Naive thymus-derived CD8-positive, alpha-beta T cell (primary cell): ENCODE results near the gene UMAD1. TPM values are rescaled to one million over a fixed set of nuclear protein-coding genes. Genes with fewer than 3 reads are reported as not detected.
A peak's percentile ranks its signal among the peaks of the same experiment; 100 is the strongest.

Experiments
- ATAC-seq, 2 donors: fragments of 150-1000 bp; cut with Tn5 transposase in 1 of 2; sonication (Bioruptor Pico), chemical (Tn5 transposase) in 1 of 2; 1 replicate in 1 of 2; 2 replicates in 1 of 2; pipeline ENCODE4 v1.10.0; 2021; ENCODE audit warnings: mild to moderate bottlenecking in 2 of 2, moderate library complexity in 2 of 2
- POLR2A ChIA-PET: fragments of 350-600 bp; sonication (Branson Sonifier 250); formaldehyde crosslinking; loops from one replicate; lab custom pipeline; 2021; ENCODE audit warnings: antibody characterized with exemption; lab: Charles Lee
- DNase-seq, 10 donors: peaks; one replicate each; pipeline versions ENCODE4 v3.0.0 to v3.0.0-alpha.2; 2020 to 2022
- H3K27ac Mint-ChIP-seq, 10 donors: one replicate each; pipeline ENCODE4 v1.8.0; 2020 to 2022; ENCODE audit warnings: mild to moderate bottlenecking in 10 of 10, mixed read lengths in 10 of 10, moderate library complexity in 4 of 10, inconsistent platforms in 1 of 10
- H3K27me3 Mint-ChIP-seq, 5 donors: one replicate each; pipeline ENCODE4 v1.8.0; 2021 to 2022; ENCODE audit warnings: mixed read lengths in 5 of 5
- H3K36me3 Mint-ChIP-seq, 3 donors: one replicate each; pipeline ENCODE4 v1.8.0; 2020 to 2022; ENCODE audit warnings: mixed read lengths in 3 of 3, mild to moderate bottlenecking in 2 of 3, inconsistent platforms in 1 of 3
- H3K4me1 Mint-ChIP-seq, 4 donors: one replicate each; pipeline ENCODE4 v1.8.0; 2021 to 2022; ENCODE audit warnings: mixed read lengths in 4 of 4
- H3K4me3 Mint-ChIP-seq, 10 donors: one replicate each; pipeline ENCODE4 v1.8.0; 2020 to 2022; ENCODE audit warnings: mild to moderate bottlenecking in 10 of 10, mixed read lengths in 10 of 10, moderate library complexity in 6 of 10, inconsistent platforms in 1 of 10
- H3K9me3 Mint-ChIP-seq, 9 donors: one replicate each; pipeline ENCODE4 v1.8.0; 2020 to 2022; ENCODE audit warnings: mixed read lengths in 9 of 9, mild to moderate bottlenecking in 3 of 9, inconsistent platforms in 1 of 9, moderate library complexity in 1 of 9
- polyA plus RNA-seq, 3 donors: library from polyadenylated mRNA; unstranded; fragments of 300-500 nt; fragmentation: Illumina TruSeq; gene quantifications; one replicate each; pipeline ENCODE4 v1.2.3, GENCODE V29; 2021
- total RNA-seq, 8 experiments: library from RNA in 2 of 8; stranded (reverse) in 2 of 8; gene quantifications; one replicate each; pipeline ENCODE4 v1.2.3 and lab custom pipeline; 2021 to 2026

UMAD1 gene
- total and polyA plus RNA-seq, 5 experiments from 2014 or later, result 18.4 to 35.5 (median 25.9) TPM

DNA sequence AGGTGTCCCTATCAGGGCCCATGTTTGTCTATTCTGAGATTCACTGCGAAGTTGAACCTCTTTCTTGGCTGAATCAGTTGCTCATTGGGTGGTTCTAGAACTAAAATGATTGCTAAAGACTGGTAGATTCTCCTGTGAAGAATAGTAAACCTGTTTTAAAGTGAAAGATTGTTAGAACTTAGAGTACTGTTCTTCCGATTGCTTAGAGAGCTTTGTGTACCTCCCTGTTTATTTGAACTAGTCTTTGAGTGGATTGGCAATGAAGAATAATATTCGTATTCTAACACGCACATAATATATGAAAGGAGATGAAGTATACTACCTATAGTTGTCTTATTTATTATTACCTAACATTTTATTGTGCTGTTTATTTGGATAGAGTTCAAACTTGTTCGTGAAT lies 202.7 kb downstream of the UMAD1 start:
- H3K27me3 Mint-ChIP-seq, result no peaks in the 10 kb centered on the region
- POLR2A ChIA-PET, result no interaction called here
- H3K27ac Mint-ChIP-seq, result no peak overlapping the region
- H3K4me1 Mint-ChIP-seq, result peaks cover 8 to 10% (median 10%) of the 10 kb centered on the region in 4 donors
- no peak overlapping the region for H3K4me3 Mint-ChIP-seq
- H3K9me3 Mint-ChIP-seq, result peaks cover 0 to 1% (median 0%) of the 10 kb centered on the region in 9 donors
- peaks cover 0 to 18% (median 13%) of the 10 kb centered on the region in 3 donors for H3K36me3 Mint-ChIP-seq
- DNase-seq (no peak), ATAC-seq (no peak)

DNA sequence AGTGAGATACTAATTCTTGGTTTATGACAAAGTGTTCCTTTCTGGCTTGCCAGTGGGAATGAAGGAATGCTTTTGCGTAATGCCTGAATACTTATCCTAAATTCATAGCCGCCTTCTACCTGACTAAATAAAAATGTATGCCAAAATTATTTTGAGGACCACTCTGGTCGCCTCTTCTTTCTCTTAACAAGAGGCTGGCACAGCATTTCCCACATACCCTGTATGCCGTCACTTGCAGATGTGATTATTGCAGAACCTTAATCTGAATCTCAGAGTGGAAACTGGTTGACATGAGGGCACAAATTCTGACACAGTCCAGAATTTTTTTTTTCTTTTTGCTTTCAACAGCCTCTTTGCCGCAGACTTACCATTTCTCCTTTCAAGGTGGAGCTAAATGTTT lies 203.4 kb downstream of the UMAD1 start:
- Mint-ChIP-seq H3K27me3 (no peaks in the 10 kb centered on the region), H3K27ac (no peak overlapping the region), H3K4me1 (peaks cover 12 to 15% (median 13%) of the 10 kb centered on the region in 4 donors), H3K4me3 (no peak overlapping the region), H3K9me3 (peaks cover 0 to 1% (median 0%) of the 10 kb centered on the region in 9 donors), H3K36me3 (peaks cover 0 to 21% (median 13%) of the 10 kb centered on the region in 3 donors)
- DNase-seq (no peak), ATAC-seq (no peak)
- POLR2A ChIA-PET, result no interaction called here

DNA sequence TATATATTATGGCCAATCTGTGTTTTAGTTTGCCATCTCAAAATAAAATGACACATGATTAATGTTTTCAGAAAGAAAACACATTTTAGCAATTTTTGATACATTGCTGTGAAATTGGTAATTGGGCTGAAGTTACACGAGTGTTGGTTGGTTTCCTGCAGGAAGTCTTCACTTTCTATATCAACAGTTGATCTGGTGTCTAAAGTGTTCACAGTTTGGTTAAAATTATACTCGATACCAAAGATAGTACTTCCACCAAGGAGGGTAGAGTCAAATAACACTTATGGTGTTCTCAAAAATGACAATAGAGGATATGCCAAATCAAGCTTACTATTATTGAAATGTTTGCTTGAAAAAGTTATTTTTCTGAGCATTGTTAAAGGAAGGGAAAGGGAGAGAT lies 207.7 kb downstream of the UMAD1 start:
- peaks cover 12 to 38% (median 17%) of the 10 kb centered on the region in 4 donors for H3K4me1 Mint-ChIP-seq
- peaks cover 0 to 3% (median 0%) of the 10 kb centered on the region in 9 donors for H3K9me3 Mint-ChIP-seq
- ATAC-seq, result no peak
- peaks cover 5 to 29% (median 8%) of the 10 kb centered on the region in 3 donors for H3K36me3 Mint-ChIP-seq
- POLR2A ChIA-PET, result no interaction called here
- H3K4me3 Mint-ChIP-seq, result peak overlapping the region in 8 of 10 donors; percentile 4 to 67 (median 35)
- no peaks in the 10 kb centered on the region for H3K27me3 Mint-ChIP-seq
- no peak for DNase-seq
- H3K27ac Mint-ChIP-seq, result peak overlapping the region in 6 of 10 donors; percentile 2 to 85 (median 46)

DNA sequence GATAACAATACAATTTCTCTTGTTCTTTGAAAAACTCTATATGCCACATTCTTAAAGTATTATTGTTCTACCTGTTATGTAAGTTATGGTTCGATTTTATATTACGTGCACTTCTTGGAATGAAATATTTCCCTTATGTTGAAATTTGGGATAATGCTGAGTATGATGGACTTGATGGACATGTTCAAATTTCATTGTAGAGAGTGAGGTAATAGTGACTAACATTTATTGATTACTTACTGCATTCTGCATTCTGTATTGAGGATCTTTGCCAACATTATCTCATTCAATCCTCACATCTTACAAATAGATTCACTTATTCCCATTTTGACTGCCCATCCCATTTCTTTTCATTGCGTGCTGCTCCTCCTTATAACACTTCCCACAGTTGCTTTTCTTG lies 208.3 kb downstream of the UMAD1 start:
- Mint-ChIP-seq H3K9me3 (peaks cover 0 to 6% (median 2%) of the 10 kb centered on the region in 9 donors), H3K4me3 (no peak overlapping the region), H3K27ac (no peak overlapping the region), H3K36me3 (peaks cover 5 to 34% (median 8%) of the 10 kb centered on the region in 3 donors), H3K4me1 (peaks cover 12 to 38% (median 17%) of the 10 kb centered on the region in 4 donors), H3K27me3 (no peaks in the 10 kb centered on the region)
- no peak for DNase-seq
- no peak for ATAC-seq
- POLR2A ChIA-PET, result no interaction called here

DNA sequence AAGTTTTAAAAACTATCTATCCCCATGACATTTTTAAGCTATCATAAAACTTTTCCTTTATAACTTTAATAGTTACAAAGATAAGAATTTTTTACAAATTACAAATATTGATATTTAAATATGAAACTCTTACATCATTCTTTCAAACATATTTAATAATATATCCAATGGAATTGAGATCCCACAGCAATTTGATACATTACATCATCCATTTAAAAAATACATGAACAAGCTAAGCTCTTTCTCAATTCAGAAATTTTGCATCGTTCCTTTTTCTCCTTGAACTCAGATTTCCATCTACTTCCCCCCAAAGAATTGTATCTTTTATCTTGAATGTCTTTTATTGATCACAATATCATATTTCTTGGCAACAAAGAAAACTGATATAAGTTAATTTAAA lies 209.6 kb downstream of the UMAD1 start:
- no peak for ATAC-seq
- Mint-ChIP-seq H3K4me3 (no peak overlapping the region), H3K27ac (no peak overlapping the region), H3K9me3 (peaks cover 0 to 15% (median 10%) of the 10 kb centered on the region in 9 donors), H3K36me3 (peaks cover 11 to 38% (median 14%) of the 10 kb centered on the region in 3 donors), H3K27me3 (no peaks in the 10 kb centered on the region), H3K4me1 (peaks cover 12 to 38% (median 17%) of the 10 kb centered on the region in 4 donors)
- no peak for DNase-seq
- POLR2A ChIA-PET, result no interaction called here

DNA sequence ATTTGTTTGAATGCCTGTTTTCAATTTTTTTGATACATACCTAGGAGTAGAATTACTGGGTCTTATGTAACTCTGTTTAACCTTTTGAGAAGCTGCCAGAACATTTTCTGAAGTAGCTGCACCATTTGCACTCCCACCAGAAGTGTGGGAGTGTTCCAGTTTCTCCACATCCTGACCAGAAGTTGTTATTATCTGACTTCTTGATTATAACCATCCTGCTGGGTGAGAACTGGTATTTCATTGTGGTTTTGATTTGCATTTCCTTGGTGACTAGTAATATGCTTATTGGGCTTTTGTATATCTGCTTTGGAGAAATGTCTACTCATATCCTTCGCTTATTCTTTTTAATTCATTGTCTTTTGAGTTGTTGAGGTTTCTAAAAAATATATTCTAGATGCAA lies 210.8 kb downstream of the UMAD1 start:
- Mint-ChIP-seq H3K4me3 (no peak overlapping the region), H3K4me1 (peaks cover 13 to 40% (median 19%) of the 10 kb centered on the region in 4 donors), H3K27ac (no peak overlapping the region), H3K27me3 (no peaks in the 10 kb centered on the region), H3K9me3 (peaks cover 0 to 25% (median 17%) of the 10 kb centered on the region in 9 donors), H3K36me3 (peaks cover 18 to 46% (median 21%) of the 10 kb centered on the region in 3 donors)
- ATAC-seq (no peak), DNase-seq (no peak)
- POLR2A ChIA-PET, result no interaction called here

DNA sequence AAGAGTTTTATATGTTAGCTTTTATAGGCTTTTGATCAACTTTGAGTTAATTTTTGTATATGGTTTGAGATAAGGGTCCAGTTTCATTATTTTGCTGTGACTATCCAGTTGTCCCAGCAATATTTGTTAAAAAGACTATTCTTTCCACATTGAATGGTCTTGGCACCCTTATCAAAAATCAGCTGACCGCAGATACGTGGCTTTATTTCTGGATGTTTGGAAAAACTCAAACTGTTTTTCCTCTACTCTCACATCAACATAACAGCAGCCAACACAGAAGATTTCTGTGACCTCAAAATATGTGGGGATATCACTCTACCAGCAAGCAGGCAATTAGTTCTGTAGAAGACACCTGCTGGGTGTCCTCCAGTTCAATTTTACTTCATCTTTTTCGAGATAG lies 211.4 kb downstream of the UMAD1 start:
- ATAC-seq, result no peak
- no peaks in the 10 kb centered on the region for H3K27me3 Mint-ChIP-seq

DNA sequence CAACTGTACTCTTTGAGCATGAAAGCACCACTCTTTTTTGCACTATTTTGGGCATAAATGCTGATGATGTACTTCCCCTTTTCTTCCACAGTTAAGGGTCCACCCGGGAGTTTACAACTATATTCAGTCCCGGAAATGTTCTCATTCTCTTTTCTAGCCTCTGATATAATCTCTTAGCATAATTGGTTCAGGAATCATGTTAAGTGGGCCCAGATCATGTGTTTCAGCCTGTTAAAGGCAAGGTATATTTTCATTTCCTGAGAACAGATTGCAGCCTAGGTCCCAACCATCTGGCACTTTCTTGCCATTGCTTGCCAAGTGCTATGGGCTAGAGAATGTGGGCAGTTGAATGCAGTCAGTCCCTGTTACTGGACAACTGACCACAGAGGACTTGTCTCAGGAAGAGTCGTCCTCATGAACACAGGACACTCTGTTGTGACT lies 216.6 kb downstream of the UMAD1 start:
- POLR2A ChIA-PET, result no interaction called here
- Mint-ChIP-seq H3K9me3 (peaks cover 0 to 25% (median 17%) of the 10 kb centered on the region in 9 donors), H3K4me3 (peak overlapping the region in 1 of 10 donors; percentile 7), H3K27ac (peak overlapping the region in 1 of 10 donors; percentile 61), H3K4me1 (peaks cover 0 to 24% (median 2%) of the 10 kb centered on the region in 4 donors), H3K36me3 (peaks cover 12 to 29% (median 16%) of the 10 kb centered on the region in 3 donors), H3K27me3 (no peaks in the 10 kb centered on the region)
- DNase-seq (no peak), ATAC-seq (no peak)

More for the DNA sequence above, 211.4 kb downstream of the UMAD1 start:
- no peak for DNase-seq
- POLR2A ChIA-PET, result no interaction called here
- H3K4me3 Mint-ChIP-seq, result no peak overlapping the region
- H3K27ac Mint-ChIP-seq, result no peak overlapping the region
- H3K36me3 Mint-ChIP-seq, result peaks cover 18 to 47% (median 21%) of the 10 kb centered on the region in 3 donors
- H3K9me3 Mint-ChIP-seq, result peaks cover 0 to 25% (median 17%) of the 10 kb centered on the region in 9 donors
- peaks cover 13 to 45% (median 19%) of the 10 kb centered on the region in 4 donors for H3K4me1 Mint-ChIP-seq

DNA sequence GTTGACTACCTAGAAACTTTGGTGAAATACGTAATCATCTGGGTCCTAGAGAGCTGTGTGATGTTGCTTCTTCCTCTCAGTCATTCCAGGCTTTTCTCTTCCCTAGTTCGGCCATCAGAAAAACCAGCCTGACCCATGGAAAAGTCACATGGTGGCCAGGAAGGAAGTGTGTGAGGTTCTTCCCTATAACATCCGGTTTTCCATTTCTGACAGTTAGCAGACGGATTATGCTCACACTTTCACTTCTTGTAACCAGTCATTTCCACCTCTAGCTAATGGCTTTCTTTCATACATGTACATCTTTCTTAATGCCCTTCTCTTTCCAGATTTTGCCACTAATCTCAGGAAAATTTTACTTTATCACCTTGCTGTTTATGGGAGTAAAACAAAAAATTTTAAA lies 218.0 kb downstream of the UMAD1 start:
- ATAC-seq, result no peak
- Mint-ChIP-seq H3K4me1 (peaks cover 0 to 21% (median 2%) of the 10 kb centered on the region in 4 donors), H3K27ac (peak overlapping the region in 1 of 10 donors; percentile 63), H3K27me3 (no peaks in the 10 kb centered on the region), H3K9me3 (peaks cover 0 to 25% (median 16%) of the 10 kb centered on the region in 9 donors), H3K4me3 (peak overlapping the region in 1 of 10 donors; percentile 17), H3K36me3 (peaks cover 12 to 18% (median 14%) of the 10 kb centered on the region in 3 donors)
- DNase-seq, result no peak
- POLR2A ChIA-PET, result no interaction called here

DNA sequence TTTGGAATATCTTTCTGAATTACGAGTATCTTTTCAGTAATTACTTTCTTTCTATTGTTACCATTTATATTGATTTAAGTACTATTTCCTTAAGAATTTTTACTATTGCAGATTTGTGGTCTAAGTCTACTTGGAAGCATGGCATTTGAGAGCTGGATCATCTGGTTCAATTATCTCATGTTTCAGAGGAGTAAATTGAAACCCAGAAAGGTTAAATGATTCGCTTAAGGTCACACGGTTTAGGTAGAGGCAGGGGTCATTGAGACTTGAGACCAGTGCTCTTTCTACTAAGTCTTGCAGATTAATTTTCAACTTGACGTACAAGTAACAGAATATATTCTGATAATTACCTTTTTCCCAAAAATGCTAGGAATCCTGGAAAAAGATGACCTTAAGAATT lies 218.9 kb downstream of the UMAD1 start:
- no peak overlapping the region for H3K4me3 Mint-ChIP-seq
- H3K27me3 Mint-ChIP-seq, result no peaks in the 10 kb centered on the region
- ATAC-seq (no peak), DNase-seq (no peak)
- no peak overlapping the region for H3K27ac Mint-ChIP-seq
- H3K9me3 Mint-ChIP-seq, result peaks cover 0 to 17% (median 13%) of the 10 kb centered on the region in 9 donors
- POLR2A ChIA-PET, result no interaction called here
- H3K36me3 Mint-ChIP-seq, result peaks cover 11 to 14% (median 11%) of the 10 kb centered on the region in 3 donors
- peaks cover 0 to 21% (median 2%) of the 10 kb centered on the region in 4 donors for H3K4me1 Mint-ChIP-seq

DNA sequence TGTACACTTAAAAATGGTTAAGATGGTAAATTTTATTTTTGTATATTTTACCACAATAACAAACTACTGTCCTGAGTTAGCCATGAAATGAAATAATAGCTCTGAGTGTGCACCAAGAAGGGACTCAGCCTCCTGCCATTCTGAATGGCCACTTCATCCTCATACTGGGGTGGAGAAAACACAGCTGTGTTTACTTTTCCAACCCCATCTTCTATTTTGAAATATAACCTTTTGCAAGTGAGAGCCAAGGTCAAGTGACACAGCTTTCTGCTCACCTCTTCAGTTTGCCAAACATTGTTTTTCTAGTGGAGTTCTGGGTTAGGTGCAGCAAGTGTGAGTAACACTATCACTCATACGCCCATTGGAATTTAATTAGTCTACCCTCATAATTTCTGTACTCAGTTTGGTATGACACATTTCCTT lies 220.7 kb downstream of the UMAD1 start:
- Mint-ChIP-seq H3K4me1 (peaks cover 0 to 19% (median 0%) of the 10 kb centered on the region in 4 donors), H3K36me3 (peaks cover 0 to 4% (median 0%) of the 10 kb centered on the region in 3 donors), H3K27ac (no peak overlapping the region), H3K9me3 (peaks cover 0 to 4% (median 0%) of the 10 kb centered on the region in 9 donors), H3K27me3 (no peaks in the 10 kb centered on the region), H3K4me3 (no peak overlapping the region)
- ATAC-seq, result no peak
- DNase-seq, result no peak
- POLR2A ChIA-PET, result no interaction called here

DNA sequence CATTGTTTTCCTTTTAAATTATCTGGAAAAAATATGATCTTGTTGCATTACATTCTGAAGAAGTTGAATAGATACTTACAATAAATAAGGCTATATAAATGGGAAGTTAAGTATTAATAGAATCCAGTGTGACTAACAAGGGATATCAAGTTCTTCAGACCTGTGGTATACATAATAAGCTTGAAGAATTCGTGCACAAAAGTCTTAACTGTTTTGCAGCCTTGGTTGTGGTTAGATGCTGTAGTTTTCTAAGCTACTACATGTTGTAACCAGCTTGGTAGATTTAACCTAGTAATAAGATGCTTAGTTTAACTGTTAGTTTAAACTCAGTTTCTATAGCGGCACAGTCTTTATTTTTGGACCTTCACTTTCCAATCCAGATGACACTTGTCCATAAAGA lies 221.8 kb downstream of the UMAD1 start:
- H3K27ac Mint-ChIP-seq, result no peak overlapping the region
- H3K9me3 Mint-ChIP-seq, result no peaks in the 10 kb centered on the region
- ATAC-seq (no peak), DNase-seq (no peak)
- POLR2A ChIA-PET, result no interaction called here
- H3K27me3 Mint-ChIP-seq, result no peaks in the 10 kb centered on the region
- peaks cover 0 to 9% (median 0%) of the 10 kb centered on the region in 4 donors for H3K4me1 Mint-ChIP-seq
- peaks cover 0 to 1% (median 0%) of the 10 kb centered on the region in 3 donors for H3K36me3 Mint-ChIP-seq
- H3K4me3 Mint-ChIP-seq, result no peak overlapping the region

DNA sequence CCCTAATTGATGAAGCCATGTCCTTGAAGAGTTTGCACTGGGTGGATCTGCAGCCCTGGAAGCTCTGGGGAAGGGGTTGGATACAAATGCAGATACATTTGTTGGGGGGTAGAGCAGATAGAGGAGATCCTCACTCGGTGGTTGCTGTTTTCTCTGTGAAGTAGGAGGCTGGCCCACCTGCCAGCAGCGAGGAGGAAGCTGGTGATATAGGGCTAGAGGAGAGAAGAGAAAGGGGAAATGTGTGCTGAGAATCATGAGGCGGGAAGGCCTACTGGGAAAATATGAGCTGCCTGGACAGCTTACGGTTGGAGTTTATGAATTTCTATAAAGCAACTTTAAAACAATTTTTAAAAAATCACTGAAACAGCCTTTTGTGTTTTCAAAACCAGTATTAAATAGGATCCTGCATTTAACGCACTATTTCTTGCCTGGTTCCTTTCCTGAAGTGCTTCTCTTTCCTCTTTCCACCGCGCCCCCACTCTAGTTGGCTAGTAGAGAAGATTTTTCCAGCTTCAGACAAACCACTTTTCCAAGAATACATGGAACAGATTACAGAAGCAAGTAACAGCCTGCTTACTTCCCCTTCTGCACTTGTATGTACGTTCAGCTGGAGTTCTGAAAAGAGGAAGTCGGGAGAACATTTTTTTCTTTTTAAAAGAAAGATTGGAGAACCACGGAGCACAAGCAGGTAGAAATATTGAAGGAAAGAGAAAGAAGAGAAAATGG lies 227.5 kb downstream of the UMAD1 start:
- POLR2A ChIA-PET, result no interaction called here
- Mint-ChIP-seq H3K9me3 (no peaks in the 10 kb centered on the region), H3K4me3 (no peak overlapping the region), H3K36me3 (peaks cover 0 to 8% (median 3%) of the 10 kb centered on the region in 3 donors), H3K27me3 (no peaks in the 10 kb centered on the region), H3K27ac (no peak overlapping the region), H3K4me1 (no peaks in the 10 kb centered on the region)
- no peak for ATAC-seq
- DNase-seq, result no peak
